DND-41 (cell line): ENCODE measurements around the gene COMP.

ENCODE experiments used
- ATAC-seq: fragments of 200-7000 bp; cut with Tn5 transposase; 3 replicates; pipeline ENCODE4 v1.9.1; 2021; ENCODE audit warnings: low read depth; ENCODE audit not compliant: insufficient read depth
- DNase-seq: peaks from one replicate; pipeline ENCODE4 v3.0.0-alpha.2; 2020
- H2AFZ ChIP-seq: 2 replicates; pipeline ENCODE4 v1.6.0; 2012; ENCODE audit warnings: low read depth, low read length
- H3K27ac ChIP-seq: 2 replicates; pipeline ENCODE4 v1.5.1; 2012; ENCODE audit warnings: low read length, inconsistent platforms
- H3K27me3 ChIP-seq: fragments of 200-600 bp; sonication (generic); 2 replicates; pipeline ENCODE4 v1.6.0; 2012; ENCODE audit warnings: low read length, mild to moderate bottlenecking, inconsistent platforms; ENCODE audit not compliant: insufficient read depth, poor library complexity
- H3K36me3 ChIP-seq: 2 replicates; pipeline ENCODE4 v1.5.1; 2012; ENCODE audit warnings: low read length, inconsistent platforms; ENCODE audit not compliant: insufficient read depth
- H3K4me1 ChIP-seq: 2 replicates; pipeline ENCODE4 v1.5.1; 2012; ENCODE audit warnings: mild to moderate bottlenecking, low read length; ENCODE audit not compliant: insufficient read depth
- H3K4me2 ChIP-seq: 2 replicates; pipeline ENCODE4 v1.6.0; 2012; ENCODE audit warnings: mild to moderate bottlenecking, moderate library complexity, low read length, inconsistent platforms; ENCODE audit not compliant: insufficient read depth
- H3K4me3 ChIP-seq, 2 experiments: fragments of 200-600 bp in 1 of 2; shearing (Covaris generic) in 1 of 2; 2 replicates each; pipeline ENCODE4 v1.5.1; 2012 to 2016; ENCODE audit warnings: inconsistent platforms in 2 of 2, low read length in 2 of 2, mild to moderate bottlenecking in 2 of 2, low read depth in 1 of 2, moderate library complexity in 1 of 2
- H3K79me2 ChIP-seq: 2 replicates; pipeline ENCODE4 v1.6.0; 2012; ENCODE audit warnings: low read length, inconsistent platforms; ENCODE audit not compliant: insufficient read depth
- H3K9ac ChIP-seq: 2 replicates; pipeline ENCODE4 v1.6.0; 2012; ENCODE audit warnings: low read depth, mild to moderate bottlenecking, inconsistent platforms, low read length, moderate library complexity
- H3K9me3 ChIP-seq: 2 replicates; pipeline ENCODE4 v1.5.1; 2012; ENCODE audit warnings: low read length, moderate library complexity, mild to moderate bottlenecking, inconsistent platforms; ENCODE audit not compliant: insufficient read depth, severe bottlenecking
- H4K20me1 ChIP-seq: 2 replicates; pipeline ENCODE4 v1.6.0; 2012; ENCODE audit warnings: low read length; ENCODE audit not compliant: insufficient read depth
- CTCF ChIP-seq: IDR thresholded peaks from 2 replicates; pipeline ENCODE4 v1.5.1; 2012; ENCODE audit warnings: borderline replicate concordance, low read length, moderate library complexity, mild to moderate bottlenecking; ENCODE audit not compliant: poor library complexity, severe bottlenecking; ENCODE audit errors: extremely low read depth
- EZH2 ChIP-seq: IDR thresholded peaks from 3 replicates; pipeline ENCODE4 v1.6.1; 2012; ENCODE audit warnings: borderline replicate concordance, low read depth, mild to moderate bottlenecking, moderate library complexity, low read length, inconsistent platforms; ENCODE audit not compliant: severe bottlenecking

Gene COMP

GRCh38 chr19:18738961-18739690 lies 52.0 kb downstream of the COMP start:
- H3K4me1 ChIP-seq = no peaks in the 10 kb centered on the region
- DNase-seq = no peak
- H3K36me3 ChIP-seq = no peaks in the 10 kb centered on the region
- TF ChIP-seq EZH2 (no peak), CTCF (no peak)
- no peak overlapping the region for H3K9ac ChIP-seq
- H3K4me3 ChIP-seq = no peak overlapping the region
- no peak overlapping the region for H2AFZ ChIP-seq
- H3K9me3 ChIP-seq = no peaks in the 10 kb centered on the region
- peaks cover 31% of the 10 kb centered on the region for H4K20me1 ChIP-seq
- ATAC-seq = no peak
- H3K4me2 ChIP-seq = no peak overlapping the region
- H3K79me2 ChIP-seq = no peaks in the 10 kb centered on the region
- no peaks in the 10 kb centered on the region for H3K27me3 ChIP-seq
- H3K27ac ChIP-seq = no peak overlapping the region

GRCh38 chr19:18737954-18738351 lies 53.2 kb downstream of the COMP start:
- DNase-seq = no peak
- Histone ChIP-seq H3K79me2 (no peaks in the 10 kb centered on the region), H3K27ac (no peak overlapping the region), H3K9me3 (no peaks in the 10 kb centered on the region), H3K27me3 (no peaks in the 10 kb centered on the region), H3K36me3 (no peaks in the 10 kb centered on the region), H3K9ac (no peak overlapping the region), H3K4me1 (no peaks in the 10 kb centered on the region), H4K20me1 (peaks cover 38% of the 10 kb centered on the region), H3K4me2 (no peak overlapping the region), H2AFZ (no peak overlapping the region), H3K4me3 (no peak overlapping the region)
- no peak for ATAC-seq
- TF ChIP-seq EZH2 = no peak
- TF ChIP-seq CTCF = no peak

GRCh38 chr19:18737337-18737953 lies 53.7 kb downstream of the COMP start:
- Histone ChIP-seq H3K9ac (no peak overlapping the region), H3K79me2 (no peaks in the 10 kb centered on the region), H3K4me2 (no peak overlapping the region), H4K20me1 (peaks cover 39% of the 10 kb centered on the region), H3K27ac (no peak overlapping the region), H2AFZ (no peak overlapping the region), H3K27me3 (no peaks in the 10 kb centered on the region), H3K4me3 (no peak overlapping the region), H3K9me3 (no peaks in the 10 kb centered on the region), H3K4me1 (no peaks in the 10 kb centered on the region), H3K36me3 (no peaks in the 10 kb centered on the region)
- TF ChIP-seq CTCF = no peak
- TF ChIP-seq EZH2 = no peak
- DNase-seq (no peak), ATAC-seq (no peak)
